IPS DF 4.7 (cell line): ENCODE measurements around the gene CAPNS1.
"Not testable (repeated sequence)": the region's sequence is repeated elsewhere in the genome, so short reads cannot be mapped to it uniquely, and the experiment has no call there.

Experiments
- DNase-seq: peaks from one replicate; pipeline ENCODE4 v3.0.0-alpha.2; 2013; ENCODE audit warnings: low spot score; ENCODE audit errors: extremely low read depth

CAPNS1 gene

GRCh38 chr19:36114721-36115452 lies 25.0 kb upstream of the CAPNS1 start, which contains the start of gene POLR2I:
Gene POLR2I (minus strand): TSS chr19:36114875. CDS start chr19:36114856, 19 bp downstream.
- DNase-seq: peak; percentile 97

DNA sequence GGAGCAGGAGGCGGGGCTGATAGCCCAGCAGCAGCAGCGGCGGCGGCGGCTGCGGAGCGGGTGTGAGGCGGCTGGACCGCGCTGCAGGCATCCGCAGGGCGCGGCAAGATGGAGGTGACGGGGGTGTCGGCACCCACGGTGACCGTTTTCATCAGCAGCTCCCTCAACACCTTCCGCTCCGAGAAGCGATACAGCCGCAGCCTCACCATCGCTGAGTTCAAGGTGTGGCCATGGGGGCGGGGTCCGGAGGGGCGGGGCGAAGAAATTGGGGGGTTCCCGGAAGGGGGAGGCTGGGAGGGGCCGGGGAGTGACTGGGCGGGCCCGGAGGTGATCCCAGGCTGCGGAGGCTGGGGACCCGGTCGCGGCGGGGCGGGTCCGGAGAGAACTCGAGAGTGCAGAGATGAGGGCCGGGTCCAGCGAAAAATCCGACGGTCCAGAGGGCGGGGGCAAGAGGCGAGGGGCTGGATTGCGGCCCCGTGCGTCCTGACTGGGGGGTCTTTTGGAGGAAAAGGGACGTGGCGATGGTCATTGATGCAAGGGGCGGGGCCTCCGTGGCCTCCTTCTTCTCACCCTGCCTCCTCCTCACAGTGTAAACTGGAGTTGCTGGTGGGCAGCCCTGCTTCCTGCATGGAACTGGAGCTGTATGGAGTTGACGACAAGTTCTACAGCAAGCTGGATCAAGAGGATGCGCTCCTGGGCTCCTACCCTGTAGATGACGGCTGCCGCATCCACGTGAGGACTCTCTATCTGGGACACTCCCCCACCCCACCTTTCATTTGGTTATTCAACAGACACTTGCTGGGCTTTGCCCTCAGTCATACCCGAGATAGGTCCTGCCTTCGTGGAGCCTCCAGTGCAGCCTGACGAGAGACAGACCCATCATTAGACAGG lies 24.2 kb upstream of the CAPNS1 start, which contains the start of gene TBCB:
TSS of gene TBCB (plus strand) at position 16 of the 891 bp plus-strand sequence. CDS start at position 109, 93 bp downstream.
- DNase-seq: no peak

DNA sequence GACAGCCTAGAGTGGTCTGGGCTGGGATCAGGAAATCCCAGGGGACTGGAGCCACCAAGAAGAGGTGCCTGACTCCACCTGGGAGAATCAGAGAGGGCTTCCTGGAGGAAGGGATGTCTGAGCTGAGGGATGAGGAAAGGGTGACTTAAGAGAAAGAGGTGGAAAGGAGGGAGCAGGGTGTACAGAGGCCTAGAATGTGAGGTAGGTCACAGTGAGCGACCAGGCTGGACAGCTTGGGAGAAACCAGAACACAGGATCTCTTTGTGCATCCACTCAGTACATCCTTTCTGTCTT lies 23.6 kb upstream of the CAPNS1 start:
- no peak for DNase-seq

DNA sequence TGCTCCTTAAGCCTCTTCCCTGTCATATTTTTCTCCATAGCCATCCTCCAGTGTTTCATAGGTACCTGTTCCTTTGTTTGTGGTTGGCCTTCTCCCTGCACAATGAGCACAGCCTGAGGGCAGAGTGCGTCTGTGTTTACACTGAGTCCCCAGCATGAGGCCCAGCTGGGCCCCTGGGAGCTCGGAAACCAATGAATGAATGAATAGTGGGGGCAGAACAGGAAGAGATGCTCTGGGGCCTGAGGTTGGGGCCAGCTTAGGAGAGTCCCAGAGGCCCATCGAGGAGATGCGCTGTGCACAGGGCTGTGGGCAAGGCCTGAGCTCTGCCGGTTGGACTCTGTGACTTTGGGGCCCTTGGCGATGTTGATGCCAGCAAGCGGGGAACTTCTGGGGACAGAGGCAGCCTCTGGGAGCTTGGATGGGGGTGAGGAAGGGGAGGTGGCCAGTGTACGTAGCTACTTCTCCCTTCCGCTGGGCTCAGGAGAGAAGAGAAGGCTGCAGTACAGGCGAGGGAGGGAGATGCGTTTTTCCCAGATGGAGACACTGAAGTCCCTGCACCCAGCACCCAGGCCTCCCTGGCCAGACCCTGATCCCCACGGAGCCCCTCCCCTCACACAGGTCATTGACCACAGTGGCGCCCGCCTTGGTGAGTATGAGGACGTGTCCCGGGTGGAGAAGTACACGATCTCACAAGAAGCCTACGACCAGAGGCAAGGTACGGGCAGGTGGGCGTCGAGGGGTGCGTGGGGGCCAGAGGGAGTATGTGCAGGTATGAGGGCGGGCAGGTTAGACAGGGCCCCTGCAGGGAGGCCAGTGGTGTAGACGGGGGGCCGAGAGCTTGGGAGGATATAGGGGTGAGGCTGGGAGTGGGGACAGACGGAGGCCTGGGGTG lies 19.5 kb upstream of the CAPNS1 start:
- no peak for DNase-seq

DNA sequence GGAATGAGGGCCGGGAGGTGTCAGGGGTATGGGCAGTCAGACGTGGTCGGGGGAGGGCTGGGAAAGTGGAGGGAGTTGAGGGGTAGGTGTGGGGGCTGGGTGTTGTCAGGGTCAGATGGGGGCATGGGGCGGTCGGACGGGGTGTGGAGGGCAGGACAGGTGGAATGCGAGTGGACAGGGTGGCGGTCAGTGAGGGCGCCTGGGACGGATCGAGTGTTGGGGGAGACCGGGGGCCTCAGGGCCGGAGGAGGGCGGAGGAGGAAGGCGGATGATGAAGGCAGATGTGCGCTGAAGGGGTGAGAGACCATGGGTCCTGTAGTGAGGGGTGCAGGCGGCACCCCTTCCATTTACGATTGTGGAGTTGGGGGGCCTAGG lies 18.9 kb upstream of the CAPNS1 start:
- no peak for DNase-seq

- DNase-seq: no peak
Measured at GRCh38 chr19:36121486-36122124, 18.3 kb upstream of the CAPNS1 start.

GRCh38 chr19:36125557-36125956 lies 14.3 kb upstream of the CAPNS1 start:
- no peak for DNase-seq

GRCh38 chr19:36128392-36128736 lies 11.5 kb upstream of the CAPNS1 start:
- DNase-seq: no peak

- not testable (repeated sequence) for DNase-seq
Measured at GRCh38 chr19:36131221-36131620, 8.6 kb upstream of the CAPNS1 start.

GRCh38 chr19:36134867-36135266 lies 5.0 kb upstream of the CAPNS1 start:
- not testable (repeated sequence) for DNase-seq

DNA sequence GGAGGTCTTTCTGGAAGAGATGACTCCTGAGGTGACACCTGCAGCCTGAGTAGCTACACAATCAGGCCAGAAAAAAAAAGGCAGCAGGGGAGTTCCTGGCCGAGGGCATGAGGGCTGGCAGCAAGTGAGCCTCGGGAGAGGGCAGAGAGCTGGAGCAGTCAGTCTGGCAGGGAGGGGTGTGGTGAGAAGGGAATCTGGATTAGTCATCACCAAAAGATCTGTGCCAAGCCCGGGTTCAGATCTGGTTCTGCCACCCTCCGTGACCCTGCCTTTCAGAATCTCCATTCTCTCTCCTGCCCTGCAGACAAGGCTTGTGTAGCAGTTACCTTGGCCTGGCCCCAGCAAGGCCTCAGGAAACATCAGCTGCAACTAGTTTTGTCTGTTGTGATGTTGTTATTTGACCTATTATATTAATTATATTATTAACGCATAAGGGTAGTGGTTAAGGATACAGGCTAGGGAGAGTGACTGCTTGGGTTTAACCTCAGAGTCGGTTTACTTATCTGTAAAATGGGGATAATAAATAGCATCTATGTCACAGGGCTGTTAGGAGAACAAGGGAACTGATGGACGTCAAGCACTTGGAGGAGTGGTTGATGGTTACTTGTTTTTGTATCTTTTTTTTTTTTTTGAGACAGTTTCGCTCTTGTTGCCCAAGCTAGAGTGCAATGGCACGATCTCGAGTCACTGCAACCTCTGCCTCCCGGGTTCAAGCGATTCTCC lies 2.7 kb upstream of the CAPNS1 start:
- no peak for DNase-seq

DNA sequence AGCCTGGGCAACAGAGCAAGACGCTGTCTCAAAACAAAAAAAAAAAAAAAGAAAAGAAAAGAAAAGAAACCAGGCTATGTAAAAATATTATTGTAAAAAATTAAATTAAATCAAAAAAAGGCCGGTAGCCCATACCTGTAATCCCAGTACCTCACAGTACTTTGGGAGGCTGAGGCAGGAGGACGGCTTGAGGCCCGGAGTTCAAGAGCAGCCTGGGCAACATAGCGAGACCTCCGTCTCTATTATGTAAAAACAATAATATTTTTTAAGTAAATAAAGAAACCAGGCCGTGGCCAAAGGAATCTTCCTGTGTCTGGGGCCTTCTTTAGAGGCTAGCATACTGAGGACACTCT lies 770 bp upstream of the CAPNS1 start:
- DNase-seq: no peak

DNA sequence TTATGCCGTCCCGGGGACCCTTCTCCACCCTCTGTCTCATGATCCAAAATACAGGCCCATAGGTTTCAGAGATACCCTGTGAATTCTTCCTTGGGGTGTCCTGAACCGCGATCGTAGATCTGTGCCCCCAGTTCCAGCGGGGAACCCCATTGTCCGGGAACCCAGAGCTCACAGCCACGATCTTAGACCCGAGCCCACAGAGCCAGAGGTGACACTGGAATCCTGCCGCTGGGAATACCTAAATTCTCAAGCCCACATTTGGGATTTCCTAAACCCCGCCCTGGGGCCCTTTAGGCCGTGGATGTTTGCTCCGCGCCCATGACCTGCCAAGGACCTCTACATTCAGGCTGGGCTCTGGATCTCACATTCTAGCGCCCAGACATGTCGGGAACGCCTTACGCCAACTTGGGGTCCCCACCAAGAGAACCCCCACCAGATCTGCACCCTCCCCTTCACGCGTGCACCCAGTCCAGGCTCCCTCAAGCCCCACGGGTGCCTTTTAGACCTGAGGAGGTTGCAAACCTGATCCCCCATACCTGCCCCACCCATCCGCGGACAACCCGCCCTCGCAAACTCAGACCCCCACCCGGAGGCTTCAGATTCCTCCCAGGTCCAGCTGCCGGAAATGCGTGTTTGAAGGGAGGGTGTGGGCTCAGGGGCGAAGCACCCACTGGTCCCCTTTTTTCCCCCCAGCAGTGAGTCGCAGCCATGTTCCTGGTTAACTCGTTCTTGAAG lies 605 bp downstream of the CAPNS1 start:
- DNase-seq: no peak

- DNase-seq: peak; percentile 88
Measured at GRCh38 chr19:36141039-36141927, 1.4 kb downstream of the CAPNS1 start.

DNA sequence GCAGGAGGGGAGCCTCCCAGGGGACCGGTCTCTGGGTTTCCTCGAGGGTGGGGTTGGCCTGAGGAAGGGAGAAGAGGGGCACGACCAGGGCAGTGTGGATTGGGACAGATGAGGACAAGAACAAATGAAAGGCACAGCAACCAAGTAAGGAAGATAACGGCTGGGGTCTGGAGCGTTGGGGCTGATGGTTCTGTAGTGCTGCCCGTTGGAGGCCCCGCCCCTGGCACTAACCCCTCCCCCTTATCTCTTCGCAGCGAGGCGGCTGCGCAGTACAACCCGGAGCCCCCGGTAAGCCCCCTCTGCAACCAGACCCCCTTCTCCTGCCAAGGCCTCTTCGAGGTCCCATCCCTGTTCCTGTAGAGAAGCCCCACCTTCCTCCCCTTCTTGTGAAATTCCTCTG lies 2.2 kb downstream of the CAPNS1 start:
- DNase-seq: no peak

DNA sequence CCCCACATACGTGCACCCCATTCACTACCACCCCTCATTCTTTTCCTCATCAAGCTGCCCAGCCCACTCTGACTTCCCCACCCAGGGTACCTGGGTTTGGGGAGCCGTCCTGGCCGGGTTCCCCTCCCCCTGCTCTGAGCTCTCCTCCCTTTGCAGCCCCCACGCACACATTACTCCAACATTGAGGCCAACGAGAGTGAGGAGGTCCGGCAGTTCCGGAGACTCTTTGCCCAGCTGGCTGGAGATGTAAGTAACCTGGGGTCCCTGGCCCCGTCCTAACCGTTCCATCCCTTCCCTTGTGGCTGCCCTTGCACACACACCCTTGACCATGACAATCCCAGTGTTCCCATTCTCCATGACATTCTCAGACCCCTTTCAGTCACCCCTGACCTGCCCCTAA lies 2.6 kb downstream of the CAPNS1 start:
- DNase-seq: no peak

- no peak for DNase-seq
Measured at GRCh38 chr19:36144624-36145023, 4.8 kb downstream of the CAPNS1 start.

GRCh38 chr19:36149673-36150406 lies 10.0 kb downstream of the CAPNS1 start:
- DNase-seq: no peak
